Testis (tissue), 3 donors: ENCODE results near the gene NR2E1. TPM values are rescaled to one million over a fixed set of nuclear protein-coding genes. Genes with fewer than 3 reads are reported as not detected.
A peak's percentile ranks its signal among the peaks of the same experiment; 100 is the strongest.

Source experiments
- DNase-seq: peaks from one replicate; pipeline ENCODE4 v3.0.0-alpha.2; 2019
- H3K27ac ChIP-seq, 2 donors: fragments of 200-600 bp; sonication (generic); one replicate each; pipeline ENCODE4 v1.5.1; 2019
- H3K27me3 ChIP-seq: fragments of 200-600 bp; sonication (generic); one replicate; pipeline ENCODE4 v1.5.1; 2019
- H3K36me3 ChIP-seq: fragments of 200-600 bp; sonication (generic); one replicate; pipeline ENCODE4 v1.5.1; 2017; ENCODE audit warnings: low read depth; ENCODE audit errors: missing control alignments
- H3K4me1 ChIP-seq: fragments of 200-600 bp; sonication (generic); one replicate; pipeline ENCODE4 v1.5.1; 2019
- H3K4me3 ChIP-seq, 2 donors: fragments of 200-600 bp; sonication (generic); one replicate each; pipeline ENCODE4 v1.5.1; 2017 to 2019
- H3K9me3 ChIP-seq: fragments of 200-600 bp; sonication (generic); one replicate; pipeline ENCODE4 v1.5.1; 2017
- CTCF ChIP-seq, 3 experiments: fragments of 450-650 bp in 2 of 3; fragments of 200-600 bp in 1 of 3; sonication (generic) in 1 of 3; IDR thresholded peaks; one replicate each; pipeline ENCODE4 v1.5.1; 2016 to 2019; ENCODE audit warnings: antibody characterized with exemption in 3 of 3, mild to moderate bottlenecking in 2 of 3, moderate library complexity in 1 of 3
- POLR2A ChIP-seq: fragments of 450-650 bp; IDR thresholded peaks from one replicate; pipeline ENCODE4 v1.6.1; 2017; ENCODE audit warnings: antibody characterized with exemption, mild to moderate bottlenecking, moderate library complexity
- WGBS, 2 donors: methylation state at CpG; one replicate each; pipeline ENCODE4 v1.1.5; 2018; 5-methylcytosine and 5-hydroxymethylcytosine counted together
- intact Hi-C: fragments of 100-400 bp; cut with DNase I; formaldehyde crosslinking; loops from one replicate; pipeline ENCODE4 v1.15.1; 2023; ENCODE audit warnings: low total_unique reads
- polyA plus RNA-seq: library from polyadenylated mRNA; stranded (reverse); fragments of 350-450 nt; fragmentation: Illumina TruSeq; extraction: RNeasy Lipid Tissue Mini Kit (QIAGEN cat#74804); gene quantifications from one replicate; pipeline ENCODE4 v1.2.3, GENCODE V29; 2014; ENCODE audit warnings: low read depth, low replicate concordance; ENCODE audit not compliant: insufficient read depth
- total RNA-seq, 2 donors: library from RNA; depleted of rRNA; stranded (reverse); fragments of >200 nt; gene quantifications; one replicate each; pipeline ENCODE4 v1.2.3, GENCODE V29; 2016

The NR2E1 gene
- total and polyA plus RNA-seq, 3 donors from 2014 or later = 0.12 to 0.39 (median 0.30) TPM

- Histone ChIP-seq H3K4me3 (peak overlapping the region; percentile 33 to 37), H3K36me3 (no peaks in the 10 kb centered on the region), H3K9me3 (no peaks in the 10 kb centered on the region), H3K4me1 (no peaks in the 10 kb centered on the region), H3K27ac (no peak overlapping the region), H3K27me3 (no peaks in the 10 kb centered on the region)
- intact Hi-C loops = no loop called here
- no peak for DNase-seq
- TF ChIP-seq CTCF (IDR thresholded peaks at IDR 0.05) (no peak), POLR2A (no peak)
- 4 to 6% methylated on average over 37 to 38 of the region's 38 CpGs for WGBS, 2 donors
Observed at GRCh38 chr6:108157981-108158525, 7.8 kb upstream of the NR2E1 start.

- Histone ChIP-seq H3K4me1 (peaks cover 5% of the 10 kb centered on the region), H3K27ac (no peak overlapping the region), H3K4me3 (no peak overlapping the region), H3K36me3 (no peaks in the 10 kb centered on the region), H3K9me3 (no peaks in the 10 kb centered on the region), H3K27me3 (no peaks in the 10 kb centered on the region)
- TF ChIP-seq POLR2A (no peak), CTCF (IDR thresholded peaks at IDR 0.05) (no peak)
- DNase-seq = no peak
- intact Hi-C loops = no loop called here
- 45 to 47% methylated on average over 5 of the region's 5 CpGs for WGBS, 2 donors
Observed at GRCh38 chr6:108159981-108160380, 5.8 kb upstream of the NR2E1 start.

GRCh38 chr6:108161724-108162282 lies 4.0 kb upstream of the NR2E1 start:
- H3K27me3 ChIP-seq = no peaks in the 10 kb centered on the region
- no peak overlapping the region for H3K4me3 ChIP-seq
- no peaks in the 10 kb centered on the region for H3K36me3 ChIP-seq
- H3K9me3 ChIP-seq = no peaks in the 10 kb centered on the region
- peaks cover 12% of the 10 kb centered on the region for H3K4me1 ChIP-seq
- no peak overlapping the region for H3K27ac ChIP-seq
- WGBS, 2 donors = 21 to 26% methylated on average over 3 of the region's 3 CpGs
- TF ChIP-seq POLR2A (no peak), CTCF (IDR thresholded peaks at IDR 0.05) (no peak)
- no peak for DNase-seq
- intact Hi-C loops = no loop called here

GRCh38 chr6:108163267-108163643 lies 2.6 kb upstream of the NR2E1 start:
- no peak for DNase-seq
- no peak for TF ChIP-seq CTCF (IDR thresholded peaks at IDR 0.05)
- TF ChIP-seq POLR2A = no peak
- peaks cover 15% of the 10 kb centered on the region for H3K4me1 ChIP-seq
- no peaks in the 10 kb centered on the region for H3K27me3 ChIP-seq
- H3K4me3 ChIP-seq = no peak overlapping the region
- intact Hi-C loops = no loop called here
- H3K36me3 ChIP-seq = no peaks in the 10 kb centered on the region
- H3K9me3 ChIP-seq = no peaks in the 10 kb centered on the region
- 6 to 11% methylated on average over 6 of the region's 6 CpGs for WGBS, 2 donors
- no peak overlapping the region for H3K27ac ChIP-seq
